Thymus (tissue), 11 donors: ENCODE measurements around the gene DPP10. TPM values are rescaled to one million over a fixed set of nuclear protein-coding genes. Genes with fewer than 3 reads are reported as not detected.

Source experiments
- DNase-seq, 9 donors: peaks; one replicate each; pipeline ENCODE4 v3.0.0-alpha.2; 2013; ENCODE audit warnings: low spot score in 9 of 9, low read depth in 6 of 9, missing footprints in 1 of 9
- H3K27ac ChIP-seq, 2 donors: one replicate each; pipeline ENCODE4 v1.5.1; 2013; ENCODE audit warnings: control low read depth in 1 of 2, low read depth in 1 of 2, low read length in 1 of 2, mild to moderate bottlenecking in 1 of 2, moderate library complexity in 1 of 2
- H3K27me3 ChIP-seq, 2 donors: one replicate each; pipeline ENCODE4 v1.5.1; 2013; ENCODE audit warnings: low read length in 1 of 2; ENCODE audit not compliant: control insufficient read depth in 2 of 2, insufficient read depth in 1 of 2
- H3K36me3 ChIP-seq, 2 donors: one replicate each; pipeline ENCODE4 v1.5.1; 2013; ENCODE audit warnings: low read length in 1 of 2, mild to moderate bottlenecking in 1 of 2, moderate library complexity in 1 of 2; ENCODE audit not compliant: control insufficient read depth in 2 of 2, insufficient read depth in 2 of 2
- H3K4me1 ChIP-seq, 2 donors: one replicate each; pipeline ENCODE4 v1.5.1; 2013; ENCODE audit warnings: low read length in 2 of 2; ENCODE audit not compliant: control insufficient read depth in 2 of 2, insufficient read depth in 2 of 2
- H3K4me3 ChIP-seq, 2 donors: one replicate each; pipeline ENCODE4 v1.5.1; 2013; ENCODE audit warnings: low read length in 2 of 2, control low read depth in 1 of 2, mild to moderate bottlenecking in 1 of 2
- H3K9me3 ChIP-seq, 2 donors: one replicate each; pipeline ENCODE4 v1.5.1; 2013; ENCODE audit warnings: low read length in 1 of 2, mild to moderate bottlenecking in 1 of 2; ENCODE audit not compliant: control insufficient read depth in 2 of 2, insufficient read depth in 1 of 2
- WGBS: extraction: QIAGEN DNeasy Blood & Tissue Kit; methylation state at CpG from one replicate; pipeline ENCODE4 v1.1.7; 2013; 5-methylcytosine and 5-hydroxymethylcytosine counted together
- polyA plus RNA-seq: library from polyadenylated mRNA; stranded (reverse); fragments of 200-250 nt; gene quantifications from one replicate; pipeline ENCODE4 v1.2.3, GENCODE V29; 2013
- total RNA-seq: library from RNA; stranded (reverse); fragments of 120-200 nt; gene quantifications from one replicate; pipeline ENCODE4 v1.2.4, GENCODE V29; 2013
- donor health status: healthy.

The DPP10 gene
- total and polyA plus RNA-seq, 2 donors, result 0.02 to 0.14 TPM

DNA sequence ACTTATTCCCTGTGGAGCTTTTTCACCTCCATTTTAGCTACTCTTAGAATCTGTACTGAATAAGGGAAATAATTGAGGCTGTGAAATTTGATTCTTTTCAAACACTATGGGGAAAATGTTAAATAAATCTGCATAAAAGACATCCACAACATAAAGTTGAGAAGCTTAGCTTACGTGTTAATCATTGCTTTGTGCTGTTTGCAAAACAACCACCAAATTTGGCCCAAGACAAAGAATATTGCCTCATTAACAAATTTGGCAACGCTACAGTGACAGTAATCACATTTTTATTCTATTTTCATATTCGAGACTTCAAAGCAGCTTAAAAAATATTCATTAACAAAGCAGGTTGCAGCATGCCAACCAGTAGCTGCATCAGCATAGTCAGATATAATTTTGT, 437.6 kb downstream of the DPP10 start:
- no peaks in the 10 kb centered on the region for H3K36me3 ChIP-seq
- no peaks in the 10 kb centered on the region for H3K27me3 ChIP-seq
- H3K9me3 ChIP-seq, result no peaks in the 10 kb centered on the region
- no peak for DNase-seq
- H3K4me1 ChIP-seq, result no peaks in the 10 kb centered on the region
- no peak overlapping the region for H3K4me3 ChIP-seq
- no peak overlapping the region for H3K27ac ChIP-seq
- WGBS, result 83% methylated on average over 3 of the region's 3 CpGs

DNA sequence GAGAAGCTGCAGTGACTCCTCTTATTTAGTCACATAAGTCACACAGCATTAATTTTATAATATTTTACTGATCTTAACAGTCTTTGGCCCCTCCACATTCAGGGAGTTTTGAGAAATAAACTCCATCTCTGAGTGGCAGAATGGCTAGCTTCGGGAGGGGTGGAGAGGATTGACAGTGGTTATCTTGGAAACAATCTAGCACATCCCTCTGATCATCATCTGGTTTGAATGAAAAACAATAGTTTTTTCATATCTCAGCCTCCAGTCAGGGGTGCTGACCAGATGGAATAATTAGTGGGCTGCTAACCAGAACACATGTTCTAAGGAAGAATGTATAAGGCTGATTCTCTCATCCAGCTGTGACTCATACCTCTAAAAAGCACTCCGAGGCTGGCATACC, 477.5 kb downstream of the DPP10 start:
- 80% methylated on average over 2 of the region's 2 CpGs for WGBS
- Histone ChIP-seq H3K36me3 (no peaks in the 10 kb centered on the region), H3K27me3 (no peaks in the 10 kb centered on the region), H3K9me3 (peaks cover 1 to 6% of the 10 kb centered on the region in 2 donors), H3K4me1 (no peaks in the 10 kb centered on the region), H3K4me3 (no peak overlapping the region), H3K27ac (no peak overlapping the region)
- DNase-seq, result no peak

DNA sequence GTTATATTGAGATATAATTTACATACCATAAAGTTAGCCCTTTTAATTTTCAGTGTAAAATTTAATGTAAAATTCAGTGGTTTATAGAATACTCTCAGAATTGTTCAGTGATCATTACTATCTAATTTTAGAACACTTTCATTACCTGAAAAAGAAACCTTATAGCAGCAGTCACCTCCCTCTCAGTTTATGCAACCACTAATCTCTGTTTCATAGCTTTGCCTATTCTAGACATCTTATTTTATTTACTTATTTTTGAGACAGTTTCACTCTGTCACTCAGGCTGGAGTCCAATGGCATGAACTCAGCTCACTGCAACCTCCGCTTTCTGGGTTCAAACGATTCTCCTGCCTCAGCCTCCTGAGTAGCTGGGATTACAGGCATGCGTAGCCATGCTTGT, 479.6 kb downstream of the DPP10 start:
- no peaks in the 10 kb centered on the region for H3K4me1 ChIP-seq
- H3K4me3 ChIP-seq, result no peak overlapping the region
- H3K36me3 ChIP-seq, result no peaks in the 10 kb centered on the region
- DNase-seq, result no peak
- peaks cover 1 to 6% of the 10 kb centered on the region in 2 donors for H3K9me3 ChIP-seq
- no peak overlapping the region for H3K27ac ChIP-seq
- no peaks in the 10 kb centered on the region for H3K27me3 ChIP-seq
- 97% methylated on average over 3 of the region's 3 CpGs for whole genome bisulfite sequencing

DNA sequence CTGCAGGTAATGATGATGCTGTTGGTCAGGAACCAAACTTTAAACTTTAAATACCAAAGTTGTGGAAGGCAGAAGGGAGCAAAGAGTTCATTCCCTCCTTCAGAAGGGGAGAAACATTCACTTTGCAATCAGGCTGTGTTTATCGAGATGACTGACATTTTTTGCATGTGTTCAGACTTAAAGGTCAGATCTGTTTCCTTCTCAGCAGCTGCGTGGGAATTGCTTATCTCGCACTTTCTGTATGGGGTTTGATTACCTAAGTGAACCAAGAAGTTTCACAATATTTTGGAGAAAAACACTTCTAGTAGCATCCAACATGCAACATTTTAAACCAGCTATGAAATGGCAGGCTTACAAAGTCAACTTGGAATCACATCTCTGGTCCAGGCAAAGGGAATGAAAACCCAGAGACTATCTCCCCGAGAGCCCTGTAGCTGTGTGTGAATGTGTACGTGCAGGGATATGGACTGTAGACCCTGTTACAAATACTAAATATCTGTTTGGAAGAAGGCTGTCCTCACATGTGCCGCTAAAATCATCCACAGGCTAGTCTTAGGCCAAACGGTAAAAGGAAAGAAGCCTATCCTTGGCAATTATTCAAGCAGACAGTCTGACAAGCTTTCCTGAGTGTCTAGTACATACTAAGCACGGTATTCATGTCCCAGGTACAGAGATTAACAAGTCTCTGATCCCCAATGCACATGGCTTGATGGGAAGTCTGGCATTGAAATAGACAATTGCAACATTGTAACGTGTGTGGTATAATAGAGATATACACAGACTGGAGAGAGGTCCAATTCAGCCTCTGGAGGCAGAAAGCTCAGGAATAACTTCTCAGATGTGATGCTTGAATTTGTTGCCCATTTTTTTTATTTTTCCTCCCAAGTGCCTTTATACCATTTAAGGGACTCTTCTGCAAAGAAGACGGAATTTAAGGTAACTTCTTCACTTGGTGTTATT, 483.1 kb downstream of the DPP10 start:
- H3K27me3 ChIP-seq, result no peaks in the 10 kb centered on the region
- H3K4me3 ChIP-seq, result no peak overlapping the region
- H3K4me1 ChIP-seq, result no peaks in the 10 kb centered on the region
- DNase-seq, result no peak
- WGBS, result 82% methylated on average over 10 of the region's 10 CpGs
- no peaks in the 10 kb centered on the region for H3K36me3 ChIP-seq
- no peak overlapping the region for H3K27ac ChIP-seq
- H3K9me3 ChIP-seq, result peaks cover 1 to 16% of the 10 kb centered on the region in 2 donors

DNA sequence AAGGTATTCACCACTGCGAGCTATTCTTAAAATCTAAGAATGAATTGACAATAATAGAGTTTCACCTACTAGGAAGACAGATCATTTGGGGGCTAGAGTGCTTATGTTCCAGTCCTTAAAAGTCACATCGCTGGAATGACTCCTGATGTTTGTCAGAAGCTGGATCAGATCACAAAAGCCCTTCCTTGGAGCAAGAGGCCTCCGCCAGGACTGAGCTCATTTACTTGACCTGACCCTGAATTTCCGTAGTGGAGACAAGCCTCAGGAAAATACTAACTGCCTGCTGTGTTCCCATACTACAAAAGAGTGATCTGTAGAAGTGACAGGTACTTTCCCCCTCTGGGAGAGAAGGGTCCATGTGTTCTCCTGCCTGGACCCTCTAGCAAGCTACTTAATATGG, 483.9 kb downstream of the DPP10 start:
- no peaks in the 10 kb centered on the region for H3K36me3 ChIP-seq
- WGBS, result 94% methylated on average over 4 of the region's 4 CpGs
- no peaks in the 10 kb centered on the region for H3K4me1 ChIP-seq
- peaks cover 1 to 16% of the 10 kb centered on the region in 2 donors for H3K9me3 ChIP-seq
- H3K4me3 ChIP-seq, result no peak overlapping the region
- no peak for DNase-seq
- H3K27ac ChIP-seq, result no peak overlapping the region
- no peaks in the 10 kb centered on the region for H3K27me3 ChIP-seq

DNA sequence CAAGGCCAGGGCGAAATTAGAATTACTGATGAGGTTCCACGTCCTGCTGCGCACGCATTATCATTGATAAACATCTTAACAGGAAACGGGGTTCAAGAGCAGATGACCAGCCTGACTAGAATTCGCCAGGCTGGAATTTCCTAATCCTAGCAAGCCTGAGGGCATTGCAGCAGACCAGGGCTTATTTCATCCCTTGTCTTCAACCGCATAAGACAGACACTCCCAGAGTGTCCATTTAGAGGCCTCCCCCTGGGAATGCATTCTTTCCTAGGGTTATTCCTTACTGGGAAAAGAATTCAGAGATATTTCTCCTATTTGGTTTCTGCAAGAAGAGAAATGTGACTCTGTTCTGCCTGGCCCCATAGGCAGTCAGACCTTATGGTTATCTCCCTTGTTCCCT, 486.8 kb downstream of the DPP10 start:
- Histone ChIP-seq H3K4me1 (no peaks in the 10 kb centered on the region), H3K4me3 (no peak overlapping the region), H3K27ac (no peak overlapping the region), H3K36me3 (no peaks in the 10 kb centered on the region), H3K27me3 (no peaks in the 10 kb centered on the region), H3K9me3 (peaks cover under 1 to 10% of the 10 kb centered on the region in 2 donors)
- 94% methylated on average over 7 of the region's 7 CpGs for WGBS
- DNase-seq, result no peak

DNA sequence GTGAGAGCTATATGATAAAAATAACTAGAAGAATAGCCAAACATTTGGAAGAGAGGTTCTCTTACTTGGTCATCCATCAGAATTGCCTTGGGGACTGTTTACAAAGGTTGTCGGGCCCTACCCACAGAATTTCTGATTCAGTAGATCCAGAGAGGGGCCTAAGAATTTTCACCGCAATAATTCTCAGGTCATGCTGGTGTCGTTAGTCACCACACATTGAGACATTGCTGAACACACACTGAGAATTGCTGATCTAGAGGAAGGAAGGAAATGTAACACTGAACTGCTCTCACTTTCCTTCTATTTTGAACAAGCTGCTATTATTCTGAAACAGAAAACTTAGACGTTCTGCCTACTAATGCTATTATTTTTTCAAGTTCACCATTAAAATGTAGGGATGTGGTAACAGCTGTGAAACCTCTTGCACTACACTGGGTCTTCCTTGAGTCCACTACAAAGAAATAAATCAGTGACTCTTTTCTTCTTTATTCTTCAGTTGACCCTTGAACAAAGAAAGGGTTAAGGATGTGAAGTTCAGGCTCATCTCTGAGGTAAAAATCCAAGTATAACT, 491.3 kb downstream of the DPP10 start:
- WGBS, result 87% methylated on average over 4 of the region's 4 CpGs
- Histone ChIP-seq H3K4me1 (no peaks in the 10 kb centered on the region), H3K27me3 (no peaks in the 10 kb centered on the region), H3K36me3 (no peaks in the 10 kb centered on the region), H3K4me3 (no peak overlapping the region), H3K9me3 (peaks cover 0 to 1% of the 10 kb centered on the region in 2 donors), H3K27ac (no peak overlapping the region)
- no peak for DNase-seq

DNA sequence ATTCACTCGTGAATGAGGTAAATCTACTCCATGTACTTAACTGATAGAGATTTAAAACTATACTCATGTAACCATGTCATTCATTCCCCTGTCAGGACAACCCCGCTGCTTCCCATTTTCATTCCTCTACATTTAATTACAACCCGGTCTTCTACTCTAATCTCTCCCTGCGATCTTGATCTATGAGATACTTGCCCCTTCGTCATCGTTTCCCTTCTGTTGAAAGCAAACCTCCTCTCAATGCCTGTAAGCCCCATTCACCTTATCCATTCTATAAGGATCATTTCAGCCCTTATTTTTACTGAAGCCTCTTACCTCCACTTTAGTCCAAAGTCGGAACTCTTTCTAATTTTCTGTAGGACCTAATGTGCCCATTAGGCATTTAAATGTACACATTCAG, 492.6 kb downstream of the DPP10 start:
- Histone ChIP-seq H3K27ac (no peak overlapping the region), H3K27me3 (no peaks in the 10 kb centered on the region), H3K4me3 (no peak overlapping the region), H3K4me1 (no peaks in the 10 kb centered on the region), H3K36me3 (no peaks in the 10 kb centered on the region), H3K9me3 (no peaks in the 10 kb centered on the region)
- WGBS, result 92% methylated on average over 7 of the region's 7 CpGs
- no peak for DNase-seq

DNA sequence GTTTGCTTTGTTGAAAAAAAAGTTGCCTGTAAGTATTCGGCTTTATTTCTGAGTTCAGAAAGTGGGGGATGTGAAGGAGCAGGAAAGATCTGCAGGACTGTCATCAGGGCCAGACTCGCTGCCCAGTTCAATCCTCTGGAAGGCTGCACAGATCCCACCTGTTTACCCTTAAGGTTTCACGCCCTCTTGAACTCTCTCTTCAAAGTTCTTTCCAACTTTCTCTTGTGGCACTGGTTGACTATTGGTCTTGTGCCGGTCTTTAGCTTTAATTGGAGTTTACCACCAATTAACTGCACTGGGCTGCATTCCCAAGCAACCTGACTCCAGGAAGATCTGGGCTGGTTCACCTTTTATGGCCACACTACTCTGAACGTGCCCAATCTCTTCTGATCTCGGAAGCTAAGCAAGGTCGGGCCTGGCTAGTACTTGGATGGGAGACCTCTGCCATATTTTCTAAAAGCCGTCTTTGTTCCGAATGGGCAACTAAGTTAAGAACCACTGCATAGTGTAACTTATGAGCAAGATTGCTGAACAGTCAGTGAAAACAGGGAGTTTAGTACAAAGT, 495.0 kb downstream of the DPP10 start:
- no peak overlapping the region for H3K4me3 ChIP-seq
- WGBS, result 84% methylated on average over 9 of the region's 9 CpGs
- DNase-seq, result no peak
- no peaks in the 10 kb centered on the region for H3K27me3 ChIP-seq
- H3K36me3 ChIP-seq, result no peaks in the 10 kb centered on the region
- no peaks in the 10 kb centered on the region for H3K4me1 ChIP-seq
- no peaks in the 10 kb centered on the region for H3K9me3 ChIP-seq
- H3K27ac ChIP-seq, result no peak overlapping the region
